Medulla oblongata (tissue), 1 donor: ENCODE measurements around the gene CRTC1.
A peak's percentile ranks its signal among the peaks of the same experiment; 100 is the strongest.

ENCODE experiments used
- DNase-seq: peaks from one replicate; pipeline ENCODE4 v3.0.0-alpha.2; 2015; ENCODE audit errors: extremely low spot score

CRTC1 gene

DNA sequence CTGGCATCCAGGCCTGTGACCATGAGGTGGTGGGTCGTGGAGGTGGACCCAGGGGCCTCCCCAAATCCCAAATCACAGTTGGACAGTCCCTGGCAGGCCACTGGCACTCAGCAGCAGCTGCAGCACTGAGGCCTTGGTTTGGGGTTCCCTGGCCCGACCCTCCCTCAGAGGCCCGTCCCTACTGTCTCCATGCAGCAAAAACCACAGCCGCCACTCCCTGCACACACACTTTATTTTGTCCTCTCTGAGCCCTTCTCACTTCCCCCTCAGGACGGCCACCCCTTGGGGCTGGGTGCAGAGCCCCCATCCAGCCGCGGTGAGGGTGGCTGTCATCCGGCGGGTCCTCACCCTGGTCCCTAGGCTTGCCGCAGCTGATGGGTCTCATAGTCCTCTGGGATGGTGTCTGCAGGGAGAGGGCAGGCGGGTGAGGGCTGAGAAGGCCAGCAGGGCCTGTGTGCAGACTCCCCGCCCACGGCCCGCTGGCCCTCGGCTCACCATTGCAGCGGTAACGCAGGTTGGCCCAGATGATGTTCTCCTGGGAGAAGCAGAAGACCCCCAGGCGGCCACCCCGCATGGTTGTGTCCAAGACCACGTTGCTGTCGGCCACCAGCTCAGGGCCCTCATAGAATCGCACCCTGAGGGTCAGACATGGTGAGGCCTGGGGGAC lies 99.2 kb downstream of the CRTC1 start:
- no peak for DNase-seq

- DNase-seq: no peak
Observed at GRCh38 chr19:18783958-18784785, 100.7 kb downstream of the CRTC1 start.

GRCh38 chr19:18784786-18785120 lies 101.3 kb downstream of the CRTC1 start:
- DNase-seq: no peak

GRCh38 chr19:18785179-18786124 lies 102.0 kb downstream of the CRTC1 start:
- DNase-seq: no peak

- DNase-seq: no peak
Observed at GRCh38 chr19:18788529-18789421, 105.3 kb downstream of the CRTC1 start.

DNA sequence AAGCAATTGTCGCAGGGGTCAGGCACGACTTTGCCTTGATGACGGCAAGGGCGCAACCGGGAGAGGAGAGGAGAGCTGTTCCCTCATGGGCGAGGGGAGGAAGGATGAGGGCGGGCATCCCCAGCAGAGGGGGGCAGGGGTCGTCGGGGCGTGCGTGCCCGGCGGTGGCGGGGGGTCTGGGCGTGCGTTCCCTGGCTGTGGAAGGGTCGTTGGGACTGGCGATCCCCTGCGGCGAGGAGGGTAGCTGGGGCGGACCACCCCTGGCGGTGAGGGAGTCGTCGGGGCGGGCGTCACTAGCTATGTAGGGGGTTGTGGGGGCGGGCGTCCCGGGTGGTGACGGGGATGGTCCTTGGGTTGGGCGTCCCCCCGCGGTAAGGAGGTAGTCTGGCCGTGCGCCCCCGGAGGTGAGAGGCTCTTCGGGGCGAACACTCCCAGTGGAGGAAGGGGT lies 106.0 kb downstream of the CRTC1 start:
- DNase-seq: no peak

DNA sequence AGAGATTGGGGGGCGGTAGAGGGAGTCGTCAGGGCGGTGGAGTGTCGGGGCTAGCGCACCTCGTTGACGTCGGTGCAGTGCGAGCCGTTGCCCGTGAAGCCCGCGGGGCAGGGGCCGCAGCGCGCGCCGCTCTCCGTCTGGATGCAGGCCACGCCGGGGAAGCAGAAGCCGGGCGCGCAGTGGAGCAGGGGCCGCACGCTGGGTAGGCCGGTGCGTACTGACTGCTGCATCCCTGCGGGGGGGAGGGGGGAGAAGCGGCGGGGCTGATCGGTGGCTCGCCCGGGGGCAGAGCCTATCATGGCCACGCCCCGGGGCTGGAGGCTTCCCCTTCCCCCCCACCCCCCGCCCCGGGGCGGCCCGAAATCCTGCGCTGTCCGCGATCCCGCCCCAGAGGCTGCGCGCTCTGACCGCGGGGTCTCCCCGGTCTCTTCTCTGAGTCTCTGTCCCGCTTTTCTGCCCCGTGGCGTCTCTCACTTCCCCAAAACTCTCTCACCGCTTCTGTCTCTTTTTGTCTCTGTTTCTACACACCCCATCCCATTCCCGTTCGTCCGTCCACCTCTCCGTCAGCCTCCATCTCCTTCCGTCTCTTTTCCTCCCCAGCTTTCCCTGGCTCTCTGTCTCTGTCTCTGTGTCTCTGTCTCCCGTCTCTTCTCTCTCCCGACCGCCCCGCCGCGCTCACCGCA lies 106.5 kb downstream of the CRTC1 start:
- DNase-seq: no peak

GRCh38 chr19:18790566-18791314 lies 107.3 kb downstream of the CRTC1 start, which contains the start of gene COMP:
Gene COMP (minus strand): TSS chr19:18791305. CDS start chr19:18791269, 36 bp downstream.
- no peak for DNase-seq

- no peak for DNase-seq
Observed at GRCh38 chr19:18791315-18791678, 107.8 kb downstream of the CRTC1 start.

DNA sequence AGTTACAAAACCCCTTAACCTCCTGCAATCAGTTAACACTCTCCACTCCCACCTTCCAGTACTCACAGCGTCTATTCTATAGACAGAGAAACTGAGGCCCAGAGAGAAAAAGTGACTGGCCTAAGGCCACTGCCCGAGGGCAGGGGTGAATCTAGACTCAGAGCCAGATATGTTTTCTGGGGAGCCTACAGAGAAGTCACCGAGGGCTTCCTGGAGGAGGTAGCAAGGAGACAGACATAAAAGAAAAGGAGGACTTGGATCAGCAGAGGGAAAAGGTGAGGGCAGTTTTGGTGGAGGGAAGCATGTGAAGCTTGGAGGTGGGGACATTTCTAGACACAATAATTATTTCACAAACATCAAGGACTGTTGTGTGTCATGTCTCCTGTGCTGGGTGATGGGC lies 109.2 kb downstream of the CRTC1 start:
- no peak for DNase-seq

DNA sequence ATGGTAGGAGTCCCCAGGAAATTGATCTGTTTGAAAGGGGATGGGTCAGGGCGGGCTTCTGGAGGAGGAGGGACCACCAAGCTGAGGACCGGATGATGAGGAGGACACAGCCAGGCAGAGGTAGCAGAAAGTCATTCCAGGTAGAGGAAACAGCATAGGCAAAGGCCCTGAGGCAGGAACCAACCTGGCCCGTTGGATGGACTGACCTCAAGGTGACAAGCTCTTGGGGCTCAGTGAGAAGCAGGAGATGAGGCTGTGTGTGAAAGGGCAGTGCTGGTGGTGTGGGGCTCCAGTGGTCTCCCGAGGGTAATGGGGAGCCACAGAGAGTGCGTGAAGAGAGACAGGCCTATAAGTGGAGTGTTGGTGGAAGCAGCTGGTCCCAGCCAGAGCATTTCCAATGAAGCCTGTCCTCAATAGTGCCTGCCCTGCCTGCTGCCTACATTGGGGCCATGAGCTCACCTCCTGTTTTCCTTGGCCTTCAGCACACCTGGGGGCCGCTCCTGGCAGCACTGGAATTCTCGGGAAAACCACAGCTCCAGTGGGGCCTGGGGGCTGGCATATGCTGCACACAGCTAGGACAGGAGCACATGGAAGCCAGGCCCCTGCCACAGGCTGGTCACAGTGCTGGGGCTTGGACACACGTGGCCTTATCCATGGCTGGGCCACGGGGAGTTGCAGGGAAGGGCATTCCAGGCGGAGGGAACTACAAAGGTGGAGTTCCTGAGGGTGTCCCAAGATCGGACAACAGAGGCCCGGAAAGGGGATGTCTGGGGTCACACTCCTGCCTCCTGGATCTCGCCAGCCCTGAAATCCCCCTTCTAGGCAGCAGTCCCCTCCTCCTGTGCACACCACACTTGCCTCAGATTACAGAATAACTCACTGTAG lies 109.9 kb downstream of the CRTC1 start:
- no peak for DNase-seq

DNA sequence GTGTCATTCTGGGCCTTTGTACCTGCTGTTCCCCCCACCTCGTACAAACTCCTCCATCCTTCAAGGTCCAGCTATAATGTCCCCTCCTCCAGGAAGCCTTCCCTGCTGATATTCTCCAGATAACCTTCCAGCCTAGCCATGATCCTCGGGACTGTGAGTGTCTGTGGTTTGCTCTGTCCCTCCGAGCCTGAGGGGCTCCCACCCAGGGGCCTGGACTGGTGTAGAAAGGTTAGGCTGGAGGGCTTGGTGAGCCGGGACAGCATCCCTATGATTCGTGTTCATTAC lies 110.5 kb downstream of the CRTC1 start:
- no peak for DNase-seq

- DNase-seq: no peak
Observed at GRCh38 chr19:18794692-18795091, 111.2 kb downstream of the CRTC1 start.

GRCh38 chr19:18795540-18795939 lies 112.1 kb downstream of the CRTC1 start:
- DNase-seq: peak; percentile 48

- DNase-seq: no peak
Observed at GRCh38 chr19:18796239-18796638, 112.8 kb downstream of the CRTC1 start.

GRCh38 chr19:18798384-18799352 lies 115.2 kb downstream of the CRTC1 start:
- no peak for DNase-seq

- no peak for DNase-seq
Observed at GRCh38 chr19:18799389-18799970, 116.0 kb downstream of the CRTC1 start.
